HEK293 (cell line): ENCODE results near the gene FOXI2.

Experiments used
- CTCF ChIA-PET: fragments of 350-600 bp; formaldehyde crosslinking; extraction: SDS; loops from one replicate; lab custom pipeline; 2021; ENCODE audit warnings: antibody characterized with exemption; lab: Yijun Ruan, JAX
- POLR2A ChIA-PET: fragments of 300-600 bp; formaldehyde crosslinking; extraction: SDS; loops from one replicate; lab custom pipeline; 2020; ENCODE audit warnings: antibody characterized with exemption, inconsistent platforms; lab: Yijun Ruan, JAX
- H3K27ac ChIP-seq: fragments of 200-500 bp; sonication (Bioruptor generic); 2 replicates; pipeline ENCODE4 v1.5.1; 2014; ENCODE audit warnings: low read depth, low read length, control low read depth, inconsistent platforms; ENCODE audit errors: extremely low read depth
- H3K36me3 ChIP-seq, 2 experiments: fragments of 200-500 bp in 1 of 2; sonication (Bioruptor generic) in 1 of 2; 1 replicate in 1 of 2; 2 replicates in 1 of 2; pipeline ENCODE4 v1.5.1; 2014 to 2017; ENCODE audit warnings: inconsistent platforms in 2 of 2, low read length in 2 of 2; ENCODE audit not compliant: control insufficient read depth in 2 of 2, insufficient read depth in 1 of 2
- H3K4me1 ChIP-seq: fragments of 200-500 bp; sonication (Bioruptor generic); 2 replicates; pipeline ENCODE4 v1.5.1; 2014; ENCODE audit warnings: mild to moderate bottlenecking, low read length, inconsistent platforms; ENCODE audit not compliant: control insufficient read depth, insufficient read depth
- H3K4me3 ChIP-seq: 2 replicates; pipeline ENCODE4 v1.5.1; 2011; ENCODE audit warnings: low read depth, mild to moderate bottlenecking, control low read depth, low read length, moderate library complexity
- H3K9me3 ChIP-seq: fragments of 200-500 bp; sonication (Bioruptor generic); 2 replicates; pipeline ENCODE4 v1.5.1; 2014; ENCODE audit warnings: low read depth, low read length, inconsistent platforms; ENCODE audit not compliant: control insufficient read depth, insufficient read depth
- HOXD13 ChIP-seq: sonication (generic); formaldehyde crosslinking; IDR thresholded peaks from 2 replicates; pipeline ENCODE4 v1.8.0; 2022; ENCODE audit warnings: missing genetic modification reagents, borderline replicate concordance
- KLF10 ChIP-seq: fragments of 450-650 bp; IDR thresholded peaks from 2 replicates; pipeline ENCODE4 v1.5.1; 2018; ENCODE audit warnings: missing biosample characterization, mild to moderate bottlenecking, missing genetic modification characterization
- MEIS1 ChIP-seq: sonication (generic); formaldehyde crosslinking; IDR thresholded peaks from 2 replicates; pipeline ENCODE4 v1.8.1; 2022; ENCODE audit warnings: missing genetic modification reagents, mild to moderate bottlenecking, borderline replicate concordance
- MYNN ChIP-seq: fragments of 450-650 bp; formaldehyde crosslinking; IDR thresholded peaks from 2 replicates; pipeline ENCODE4 v1.5.1; 2016; ENCODE audit warnings: missing biosample characterization, missing genetic modification characterization, borderline replicate concordance
- ZFP3 ChIP-seq: fragments of 450-650 bp; formaldehyde crosslinking; IDR thresholded peaks from 2 replicates; pipeline ENCODE4 v1.5.1; 2016; ENCODE audit warnings: low read depth, missing biosample characterization, missing genetic modification characterization
- ZNF138 ChIP-seq: fragments of 450-650 bp; formaldehyde crosslinking; IDR thresholded peaks from 2 replicates; pipeline ENCODE4 v1.5.1; 2016; ENCODE audit warnings: missing biosample characterization, missing genetic modification characterization, borderline replicate concordance
- ZNF16 ChIP-seq: fragments of 450-650 bp; formaldehyde crosslinking; IDR thresholded peaks from 2 replicates; pipeline ENCODE4 v1.5.1; 2016; ENCODE audit warnings: low read depth, missing biosample characterization, missing genetic modification characterization
- ZNF174 ChIP-seq: fragments of 450-650 bp; formaldehyde crosslinking; IDR thresholded peaks from 2 replicates; pipeline ENCODE4 v1.5.0; 2017; ENCODE audit warnings: missing biosample characterization, mild to moderate bottlenecking, missing genetic modification characterization
- ZNF221 ChIP-seq: fragments of 450-650 bp; formaldehyde crosslinking; IDR thresholded peaks from 2 replicates; pipeline ENCODE4 v1.5.1; 2017; ENCODE audit warnings: missing biosample characterization, missing genetic modification characterization, borderline replicate concordance
- ZNF335 ChIP-seq: fragments of 450-650 bp; formaldehyde crosslinking; conservative IDR thresholded peaks from 2 replicates; pipeline ENCODE4 v1.5.1; 2016; ENCODE audit warnings: missing biosample characterization, missing genetic modification characterization
- ZNF433 ChIP-seq: fragments of 450-650 bp; formaldehyde crosslinking; IDR thresholded peaks from 2 replicates; pipeline ENCODE4 v1.5.1; 2016; ENCODE audit warnings: missing biosample characterization, missing genetic modification characterization, low read depth
- ZNF473 ChIP-seq: fragments of 450-650 bp; formaldehyde crosslinking; IDR thresholded peaks from 2 replicates; pipeline ENCODE4 v1.5.1; 2017; ENCODE audit warnings: missing biosample characterization, missing genetic modification characterization
- ZNF48 ChIP-seq: fragments of 450-650 bp; formaldehyde crosslinking; IDR thresholded peaks from 2 replicates; pipeline ENCODE4 v1.5.1; 2016; ENCODE audit warnings: missing biosample characterization, missing genetic modification characterization
- ZNF585B ChIP-seq: fragments of 450-650 bp; formaldehyde crosslinking; IDR thresholded peaks from 2 replicates; pipeline ENCODE4 v1.5.1; 2016; ENCODE audit warnings: missing biosample characterization, missing genetic modification characterization
- ZNF596 ChIP-seq: fragments of 450-650 bp; IDR thresholded peaks from 2 replicates; pipeline ENCODE4 v1.5.0; 2018; ENCODE audit warnings: missing biosample characterization, mild to moderate bottlenecking, missing genetic modification characterization, moderate library complexity
- ZNF610 ChIP-seq: fragments of 450-650 bp; formaldehyde crosslinking; IDR thresholded peaks from 2 replicates; pipeline ENCODE4 v1.5.1; 2016; ENCODE audit warnings: missing biosample characterization, missing genetic modification characterization, borderline replicate concordance
- ZNF658 ChIP-seq: fragments of 450-650 bp; formaldehyde crosslinking; IDR thresholded peaks from 2 replicates; pipeline ENCODE4; 2016; ENCODE audit warnings: missing biosample characterization, missing genetic modification characterization
- ZNF830 ChIP-seq: fragments of 450-650 bp; IDR thresholded peaks from 2 replicates; pipeline ENCODE4 v1.5.0; 2018; ENCODE audit warnings: missing biosample characterization, missing genetic modification characterization, low read depth, mild to moderate bottlenecking, moderate library complexity
- TF ChIP-seq, protein P1 (sequence below): fragments of 450-650 bp; formaldehyde crosslinking; IDR thresholded peaks from 2 replicates; pipeline ENCODE4 v1.5.1; 2017; ENCODE audit warnings: missing biosample characterization, missing genetic modification characterization
- TF ChIP-seq, protein P2 (sequence below): fragments of 450-650 bp; formaldehyde crosslinking; IDR thresholded peaks from 2 replicates; pipeline ENCODE4 v1.5.1; 2016; ENCODE audit warnings: missing biosample characterization, missing genetic modification characterization
- TF ChIP-seq, protein P3 (sequence below): fragments of 450-650 bp; formaldehyde crosslinking; IDR thresholded peaks from 2 replicates; pipeline ENCODE4 v1.5.1; 2016; ENCODE audit warnings: missing biosample characterization, missing genetic modification characterization, low read depth

The FOXI2 gene

DNA sequence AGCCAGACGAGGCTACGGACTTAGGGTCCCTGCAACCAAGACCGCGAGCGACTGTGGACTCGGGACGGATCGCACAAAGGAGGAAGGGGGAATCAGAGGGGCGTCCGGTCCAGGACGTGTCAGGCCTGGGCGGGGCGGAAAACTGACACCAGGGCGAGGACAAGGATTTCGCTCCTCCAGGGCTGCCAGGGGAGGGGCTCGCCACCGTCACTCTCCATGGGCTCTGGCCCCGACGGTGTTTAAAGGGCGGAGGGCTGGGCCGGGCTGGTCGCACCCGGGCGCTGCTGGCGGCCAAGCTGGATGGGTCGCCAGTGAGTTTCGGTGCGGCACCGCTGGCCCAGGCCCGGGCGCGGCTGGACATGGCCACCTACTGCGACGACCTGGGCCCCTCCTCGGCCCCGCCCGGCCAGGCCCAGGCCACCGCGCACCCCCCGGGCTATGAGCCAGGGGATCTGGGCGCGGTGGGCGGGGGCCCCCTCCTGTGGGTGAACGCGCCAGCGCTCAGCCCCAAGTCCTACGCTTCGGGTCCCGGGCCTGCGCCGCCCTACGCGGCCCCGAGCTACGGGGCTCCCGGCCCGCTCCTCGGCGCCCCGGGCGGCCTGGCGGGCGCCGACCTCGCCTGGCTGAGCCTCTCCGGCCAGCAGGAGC lies at the start of gene FOXI2:
Gene FOXI2 (plus strand): TSS at position 271 of the 648 bp plus-strand sequence. CDS start 89 bp downstream, at position 360.
- H3K36me3 ChIP-seq: no peaks in the 10 kb centered on the region
- TF ChIP-seq ZNF48 (tag by site-specific recombination) (no peak), ZNF596 (tag by site-specific recombination) (no peak), ZNF16 (no peak), ZNF433 (tag by site-specific recombination) (no peak), MEIS1 (CRISPR knock-in tag) (no peak), ZNF335 (tag by site-specific recombination) (no peak), ZNF585B (tag by site-specific recombination) (no peak)
- TF ChIP-seq, all 188 proteins: peak for 0
- H3K27ac ChIP-seq: no peak within 1 kb of the TSS
- no peaks in the 10 kb centered on the region for H3K9me3 ChIP-seq
- ChIA-PET CTCF (no interaction called here), POLR2A (no interaction called here)
- H3K4me3 ChIP-seq: no peak within 1 kb of the TSS
- H3K4me1 ChIP-seq: no peaks in the 10 kb centered on the region

DNA sequence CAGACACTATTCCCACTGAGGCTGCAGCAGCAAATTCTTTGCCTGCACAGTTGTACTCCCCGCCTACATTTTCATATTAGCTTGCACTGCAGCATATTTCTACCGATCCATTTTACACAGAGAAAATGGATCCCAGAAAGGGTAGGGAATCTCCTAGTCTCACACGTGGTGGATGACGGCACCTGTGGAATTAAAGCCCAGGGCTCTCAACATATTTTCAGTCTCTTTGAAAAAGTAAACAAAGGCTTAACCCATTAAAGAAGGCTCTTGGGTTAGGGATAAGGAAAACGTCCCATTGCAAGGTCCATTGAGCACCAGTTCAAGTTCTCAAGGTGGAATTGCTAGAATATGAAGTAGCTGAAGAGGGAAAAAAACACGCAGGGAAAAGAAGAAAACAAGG lies 49.4 kb upstream of the FOXI2 start:
- Histone ChIP-seq H3K36me3 (no peaks in the 10 kb centered on the region), H3K27ac (no peak overlapping the region), H3K4me1 (no peaks in the 10 kb centered on the region), H3K9me3 (no peaks in the 10 kb centered on the region), H3K4me3 (no peak overlapping the region)
- CTCF ChIA-PET: interaction anchor here (0.7 to 3.1 kb wide), 2 partner anchors 8 to 162 kb away, joined by 4 to 15 read pairs; no protein-coding TSS in a partner anchor
- TF ChIP-seq MYNN (tag by site-specific recombination): no peak
- no peak for TF ChIP-seq ZFP3 (tag by site-specific recombination)
- POLR2A ChIA-PET: no interaction called here

DNA sequence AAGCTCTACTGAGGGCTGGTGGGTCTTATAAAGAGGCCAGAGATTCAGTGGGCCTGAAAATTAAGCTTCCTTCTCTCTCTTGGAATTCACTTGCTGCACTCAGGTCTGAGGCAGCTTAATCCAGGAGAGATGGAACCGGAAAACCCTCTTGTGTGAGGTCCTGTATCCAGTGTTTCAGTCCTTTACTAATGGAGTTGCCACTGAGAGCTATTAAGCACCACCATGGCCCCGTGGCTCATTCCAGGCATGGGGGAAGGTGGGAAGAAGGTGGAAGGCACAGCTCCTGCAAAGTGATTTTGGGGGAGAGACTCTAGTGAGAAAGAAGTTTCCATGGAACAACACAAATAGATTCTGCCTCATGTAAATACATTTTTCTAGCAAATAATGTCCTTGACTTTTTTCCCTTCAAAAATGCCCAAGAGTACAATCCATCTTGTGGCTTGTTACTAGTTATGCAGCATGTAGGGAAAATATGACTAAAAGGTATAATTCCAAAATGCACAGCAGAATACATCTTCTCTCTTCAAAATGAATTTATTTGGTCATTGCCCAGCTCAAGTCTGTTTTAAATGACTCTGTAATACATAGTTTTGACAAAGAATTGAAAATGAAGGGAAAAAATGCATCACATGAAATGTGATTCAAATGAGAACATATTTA lies 46.7 kb upstream of the FOXI2 start:
- Histone ChIP-seq H3K4me1 (no peaks in the 10 kb centered on the region), H3K4me3 (no peak overlapping the region), H3K27ac (no peak overlapping the region), H3K9me3 (no peaks in the 10 kb centered on the region), H3K36me3 (no peaks in the 10 kb centered on the region)
- ChIA-PET CTCF (interaction anchor here (0.6 to 3.1 kb wide), 4 partner anchors 10 to 892 kb away, joined by 3 to 15 read pairs (median 4); no protein-coding TSS in a partner anchor), POLR2A (no interaction called here)
- TF ChIP-seq, protein P1, sequence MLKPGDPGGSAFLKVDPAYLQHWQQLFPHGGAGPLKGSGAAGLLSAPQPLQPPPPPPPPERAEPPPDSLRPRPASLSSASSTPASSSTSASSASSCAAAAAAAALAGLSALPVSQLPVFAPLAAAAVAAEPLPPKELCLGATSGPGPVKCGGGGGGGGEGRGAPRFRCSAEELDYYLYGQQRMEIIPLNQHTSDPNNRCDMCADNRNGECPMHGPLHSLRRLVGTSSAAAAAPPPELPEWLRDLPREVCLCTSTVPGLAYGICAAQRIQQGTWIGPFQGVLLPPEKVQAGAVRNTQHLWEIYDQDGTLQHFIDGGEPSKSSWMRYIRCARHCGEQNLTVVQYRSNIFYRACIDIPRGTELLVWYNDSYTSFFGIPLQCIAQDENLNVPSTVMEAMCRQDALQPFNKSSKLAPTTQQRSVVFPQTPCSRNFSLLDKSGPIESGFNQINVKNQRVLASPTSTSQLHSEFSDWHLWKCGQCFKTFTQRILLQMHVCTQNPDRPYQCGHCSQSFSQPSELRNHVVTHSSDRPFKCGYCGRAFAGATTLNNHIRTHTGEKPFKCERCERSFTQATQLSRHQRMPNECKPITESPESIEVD (tag by site-specific recombination): no peak
- TF ChIP-seq ZNF221 (tag by site-specific recombination): no peak
- no peak for TF ChIP-seq ZNF473 (tag by site-specific recombination)
- TF ChIP-seq, protein P2, sequence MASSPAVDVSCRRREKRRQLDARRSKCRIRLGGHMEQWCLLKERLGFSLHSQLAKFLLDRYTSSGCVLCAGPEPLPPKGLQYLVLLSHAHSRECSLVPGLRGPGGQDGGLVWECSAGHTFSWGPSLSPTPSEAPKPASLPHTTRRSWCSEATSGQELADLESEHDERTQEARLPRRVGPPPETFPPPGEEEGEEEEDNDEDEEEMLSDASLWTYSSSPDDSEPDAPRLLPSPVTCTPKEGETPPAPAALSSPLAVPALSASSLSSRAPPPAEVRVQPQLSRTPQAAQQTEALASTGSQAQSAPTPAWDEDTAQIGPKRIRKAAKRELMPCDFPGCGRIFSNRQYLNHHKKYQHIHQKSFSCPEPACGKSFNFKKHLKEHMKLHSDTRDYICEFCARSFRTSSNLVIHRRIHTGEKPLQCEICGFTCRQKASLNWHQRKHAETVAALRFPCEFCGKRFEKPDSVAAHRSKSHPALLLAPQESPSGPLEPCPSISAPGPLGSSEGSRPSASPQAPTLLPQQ (tag by site-specific recombination): no peak
- no peak for TF ChIP-seq ZNF138 (tag by site-specific recombination)
- TF ChIP-seq, protein P3, sequence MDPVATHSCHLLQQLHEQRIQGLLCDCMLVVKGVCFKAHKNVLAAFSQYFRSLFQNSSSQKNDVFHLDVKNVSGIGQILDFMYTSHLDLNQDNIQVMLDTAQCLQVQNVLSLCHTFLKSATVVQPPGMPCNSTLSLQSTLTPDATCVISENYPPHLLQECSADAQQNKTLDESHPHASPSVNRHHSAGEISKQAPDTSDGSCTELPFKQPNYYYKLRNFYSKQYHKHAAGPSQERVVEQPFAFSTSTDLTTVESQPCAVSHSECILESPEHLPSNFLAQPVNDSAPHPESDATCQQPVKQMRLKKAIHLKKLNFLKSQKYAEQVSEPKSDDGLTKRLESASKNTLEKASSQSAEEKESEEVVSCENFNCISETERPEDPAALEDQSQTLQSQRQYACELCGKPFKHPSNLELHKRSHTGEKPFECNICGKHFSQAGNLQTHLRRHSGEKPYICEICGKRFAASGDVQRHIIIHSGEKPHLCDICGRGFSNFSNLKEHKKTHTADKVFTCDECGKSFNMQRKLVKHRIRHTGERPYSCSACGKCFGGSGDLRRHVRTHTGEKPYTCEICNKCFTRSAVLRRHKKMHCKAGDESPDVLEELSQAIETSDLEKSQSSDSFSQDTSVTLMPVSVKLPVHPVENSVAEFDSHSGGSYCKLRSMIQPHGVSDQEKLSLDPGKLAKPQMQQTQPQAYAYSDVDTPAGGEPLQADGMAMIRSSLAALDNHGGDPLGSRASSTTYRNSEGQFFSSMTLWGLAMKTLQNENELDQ: no peak
- TF ChIP-seq ZNF433 (tag by site-specific recombination): no peak
- TF ChIP-seq KLF10 (tag by site-specific recombination): no peak
- TF ChIP-seq ZNF830 (tag by site-specific recombination): no peak
- TF ChIP-seq ZNF658: no peak
- TF ChIP-seq HOXD13: no peak
- TF ChIP-seq ZNF610 (tag by site-specific recombination): no peak
- TF ChIP-seq ZNF174 (tag by site-specific recombination): no peak
- TF ChIP-seq, all 188 proteins: peak for 0
